Measurements from ENCODE around the gene GPC5. TPM values are rescaled to one million over a fixed set of nuclear protein-coding genes. Genes with fewer than 3 reads are reported as not detected.
A peak's percentile ranks its signal among the peaks of the same experiment; 100 is the strongest.
"Not testable (repeated sequence)": the region's sequence is repeated elsewhere in the genome, so short reads cannot be mapped to it uniquely, and the experiment has no call there.

GPC5 gene
- total and polyA plus RNA-seq, 3 donors from 2014 or later, result 11.5 to 81.8 (median 52.1) TPM

DNA sequence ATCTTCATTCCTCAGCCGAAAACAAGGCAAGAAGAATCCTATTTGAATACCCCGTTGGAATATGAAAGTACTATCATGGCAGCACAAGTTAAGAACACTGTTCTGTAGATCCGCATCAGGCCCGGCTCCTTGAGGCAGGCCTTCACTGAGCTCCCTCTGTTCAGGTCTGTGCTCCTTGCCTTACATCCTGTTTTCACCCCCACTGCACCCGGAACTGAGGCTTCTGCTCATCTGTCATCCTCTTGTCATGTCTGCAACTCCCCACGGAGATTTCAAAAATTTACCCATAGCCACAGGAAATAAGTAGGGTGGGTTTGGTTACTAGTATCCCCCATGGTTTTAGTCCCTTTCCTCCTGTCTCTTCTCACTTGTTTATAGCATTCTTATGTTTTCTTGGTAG is 861.9 kb downstream of the GPC5 start:
- Histone ChIP-seq H3K36me3 (ENCODE audit: low read depth, missing control alignments) (no peaks in the 10 kb centered on the region), H3K27ac (no peak overlapping the region), H3K4me3 (no peak overlapping the region), H3K9me3 (no peaks in the 10 kb centered on the region), H3K4me1 (peaks cover 2% of the 10 kb centered on the region), H3K27me3 (no peaks in the 10 kb centered on the region)
- intact Hi-C loops (cut with DNase I; ENCODE audit: low total_unique reads), result no loop called here
- 68 to 77% methylated on average over 6 of the region's 6 CpGs for WGBS, 2 donors
- DNase-seq, result peak; percentile 16
- TF ChIP-seq POLR2A (IDR thresholded peaks at IDR 0.05), result no peak
- TF ChIP-seq, protein P1, sequence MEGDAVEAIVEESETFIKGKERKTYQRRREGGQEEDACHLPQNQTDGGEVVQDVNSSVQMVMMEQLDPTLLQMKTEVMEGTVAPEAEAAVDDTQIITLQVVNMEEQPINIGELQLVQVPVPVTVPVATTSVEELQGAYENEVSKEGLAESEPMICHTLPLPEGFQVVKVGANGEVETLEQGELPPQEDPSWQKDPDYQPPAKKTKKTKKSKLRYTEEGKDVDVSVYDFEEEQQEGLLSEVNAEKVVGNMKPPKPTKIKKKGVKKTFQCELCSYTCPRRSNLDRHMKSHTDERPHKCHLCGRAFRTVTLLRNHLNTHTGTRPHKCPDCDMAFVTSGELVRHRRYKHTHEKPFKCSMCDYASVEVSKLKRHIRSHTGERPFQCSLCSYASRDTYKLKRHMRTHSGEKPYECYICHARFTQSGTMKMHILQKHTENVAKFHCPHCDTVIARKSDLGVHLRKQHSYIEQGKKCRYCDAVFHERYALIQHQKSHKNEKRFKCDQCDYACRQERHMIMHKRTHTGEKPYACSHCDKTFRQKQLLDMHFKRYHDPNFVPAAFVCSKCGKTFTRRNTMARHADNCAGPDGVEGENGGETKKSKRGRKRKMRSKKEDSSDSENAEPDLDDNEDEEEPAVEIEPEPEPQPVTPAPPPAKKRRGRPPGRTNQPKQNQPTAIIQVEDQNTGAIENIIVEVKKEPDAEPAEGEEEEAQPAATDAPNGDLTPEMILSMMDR (IDR thresholded peaks at IDR 0.05), result no peak

DNA sequence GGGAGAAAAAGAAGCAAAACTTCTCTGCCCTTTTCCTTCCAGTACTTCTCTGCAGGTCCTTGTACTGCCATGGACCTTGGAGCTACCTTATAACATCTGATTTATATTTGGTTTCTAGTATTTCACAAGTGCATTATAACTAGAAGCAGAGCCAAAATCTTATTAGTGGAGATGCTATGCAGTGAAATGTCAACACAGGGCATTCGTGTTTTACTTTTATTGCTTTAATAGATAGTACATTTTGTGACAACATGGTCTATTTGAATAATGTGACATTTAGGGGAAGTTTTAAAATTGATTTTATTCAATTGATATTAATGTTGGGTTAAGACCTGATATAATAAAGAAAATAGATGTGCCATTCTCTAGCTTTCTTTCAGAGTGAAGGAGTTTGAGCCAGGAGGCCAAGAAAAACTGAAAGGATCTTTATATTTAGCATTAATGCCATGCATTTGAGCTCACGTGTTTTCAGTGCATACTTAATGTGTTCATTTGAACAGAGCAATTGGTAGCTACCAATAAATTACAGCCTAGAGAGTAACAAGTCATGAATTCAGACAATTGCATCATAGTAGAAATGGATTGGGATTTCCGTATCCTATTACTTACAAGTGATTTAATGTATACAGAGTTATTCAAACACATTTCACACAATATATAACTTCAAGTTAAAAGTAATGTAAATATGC is 863.8 kb downstream of the GPC5 start:
- peaks cover 5% of the 10 kb centered on the region for H3K4me1 ChIP-seq
- no peak for TF ChIP-seq POLR2A (IDR thresholded peaks at IDR 0.05)
- TF ChIP-seq, protein P1 (IDR thresholded peaks at IDR 0.05), result no peak
- no peaks in the 10 kb centered on the region for H3K36me3 ChIP-seq (ENCODE audit: low read depth, missing control alignments)
- 60 to 76% methylated on average over 3 of the region's 3 CpGs for WGBS, 2 donors
- intact Hi-C loops (cut with DNase I; ENCODE audit: low total_unique reads), result no loop called here
- DNase-seq, result no peak
- no peaks in the 10 kb centered on the region for H3K27me3 ChIP-seq
- H3K9me3 ChIP-seq, result no peaks in the 10 kb centered on the region
- no peak overlapping the region for H3K4me3 ChIP-seq
- no peak overlapping the region for H3K27ac ChIP-seq

DNA sequence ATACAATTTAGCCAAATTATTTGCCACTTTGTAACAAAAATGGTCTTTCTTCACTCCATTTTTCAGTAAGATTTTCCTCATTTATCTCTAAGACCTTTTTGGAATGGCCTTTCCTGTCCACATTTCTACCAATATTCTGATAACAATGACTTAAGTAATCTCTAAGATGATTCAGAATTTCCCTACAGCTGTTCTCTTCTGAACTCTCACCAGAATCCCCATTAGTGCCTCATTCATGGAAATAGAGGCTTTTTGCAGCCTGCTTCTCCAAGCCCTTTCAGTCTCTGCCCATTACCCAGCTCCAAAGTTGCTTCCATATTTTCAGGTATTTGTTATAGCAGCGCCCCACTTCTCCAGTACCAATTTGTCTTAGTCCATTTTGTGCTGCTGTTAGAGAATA is 867.0 kb downstream of the GPC5 start:
- Histone ChIP-seq H3K9me3 (no peaks in the 10 kb centered on the region), H3K36me3 (ENCODE audit: low read depth, missing control alignments) (no peaks in the 10 kb centered on the region), H3K27me3 (no peaks in the 10 kb centered on the region), H3K27ac (no peak overlapping the region), H3K4me1 (peaks cover 5% of the 10 kb centered on the region), H3K4me3 (no peak overlapping the region)
- DNase-seq, result no peak
- 93 to 97% methylated on average over 1 of the region's 1 CpG for WGBS, 2 donors
- TF ChIP-seq POLR2A (IDR thresholded peaks at IDR 0.05), result no peak
- TF ChIP-seq, protein P1 (IDR thresholded peaks at IDR 0.05), result no peak
- intact Hi-C loops (cut with DNase I; ENCODE audit: low total_unique reads), result no loop called here

DNA sequence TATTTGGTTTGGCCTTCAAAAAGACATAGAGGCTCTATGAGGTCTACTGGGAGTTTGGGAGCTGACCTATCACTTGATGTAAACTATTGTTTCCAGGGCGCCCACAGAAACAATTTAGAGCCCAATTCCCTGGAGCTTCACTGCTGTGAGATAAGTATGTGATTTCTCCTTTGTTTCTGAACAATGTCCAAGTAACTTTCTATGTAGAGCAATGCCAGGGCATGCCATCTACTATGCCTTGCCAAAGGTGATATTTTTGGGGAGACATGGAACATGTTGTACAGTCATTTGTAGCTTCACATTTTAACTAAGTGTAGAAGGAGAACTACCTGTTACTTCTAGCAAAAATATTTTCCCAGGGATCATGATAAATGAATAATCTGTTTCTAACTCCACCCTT is 872.6 kb downstream of the GPC5 start:
- WGBS, 2 donors, result 57 to 89% methylated on average over 1 of the region's 1 CpG
- Histone ChIP-seq H3K9me3 (no peaks in the 10 kb centered on the region), H3K27ac (no peak overlapping the region), H3K4me1 (no peaks in the 10 kb centered on the region), H3K27me3 (no peaks in the 10 kb centered on the region), H3K4me3 (no peak overlapping the region), H3K36me3 (ENCODE audit: low read depth, missing control alignments) (no peaks in the 10 kb centered on the region)
- intact Hi-C loops (cut with DNase I; ENCODE audit: low total_unique reads), result no loop called here
- TF ChIP-seq, protein P1 (IDR thresholded peaks at IDR 0.05), result no peak
- no peak for TF ChIP-seq POLR2A (IDR thresholded peaks at IDR 0.05)
- DNase-seq, result no peak

DNA sequence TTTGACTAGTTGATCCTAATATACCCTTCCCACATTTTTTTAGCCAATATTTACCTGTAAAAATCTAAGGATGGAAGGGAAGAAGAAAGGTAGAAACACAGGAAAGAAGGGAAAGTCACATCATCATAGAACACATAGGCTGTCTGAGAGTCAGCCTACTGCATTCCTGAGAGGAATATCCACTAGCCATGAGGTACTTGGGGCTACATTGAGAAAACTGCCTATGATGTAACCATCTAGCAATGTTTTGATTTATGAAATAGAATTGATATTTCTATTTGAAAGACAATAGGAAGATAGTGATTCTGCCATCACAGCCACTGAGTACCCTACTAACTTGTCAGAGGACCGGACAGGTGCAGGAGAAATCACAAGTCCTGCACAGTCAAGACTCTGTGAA is 873.8 kb downstream of the GPC5 start:
- Histone ChIP-seq H3K27me3 (no peaks in the 10 kb centered on the region), H3K36me3 (ENCODE audit: low read depth, missing control alignments) (no peaks in the 10 kb centered on the region), H3K4me3 (no peak overlapping the region), H3K27ac (no peak overlapping the region), H3K9me3 (no peaks in the 10 kb centered on the region), H3K4me1 (no peaks in the 10 kb centered on the region)
- TF ChIP-seq, protein P1 (IDR thresholded peaks at IDR 0.05), result no peak
- TF ChIP-seq POLR2A (IDR thresholded peaks at IDR 0.05), result no peak
- WGBS, 2 donors, result 95% methylated on average over 1 of the region's 1 CpG
- DNase-seq, result no peak
- intact Hi-C loops (cut with DNase I; ENCODE audit: low total_unique reads), result no loop called here

DNA sequence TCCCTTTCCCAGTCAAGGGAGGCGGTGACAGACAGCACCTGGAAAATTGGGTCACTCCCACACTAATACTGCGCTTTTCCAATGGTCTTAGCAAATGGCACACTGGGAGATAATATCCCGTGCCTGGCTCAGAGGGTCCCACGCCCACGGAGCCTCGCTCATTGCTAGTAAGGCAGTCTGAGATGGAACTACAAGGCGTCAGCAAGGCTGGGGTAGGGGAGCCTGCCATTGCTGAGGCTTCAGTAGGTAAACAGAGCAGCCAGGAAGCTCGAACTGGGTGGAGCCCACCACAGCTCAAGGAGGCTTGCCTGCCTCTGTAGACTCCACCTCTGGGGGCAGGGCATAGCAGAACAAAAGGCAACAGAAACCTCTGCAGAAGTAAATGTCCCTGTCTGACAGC is 882.6 kb downstream of the GPC5 start:
- H3K36me3 ChIP-seq (ENCODE audit: low read depth, missing control alignments); H3K27ac ChIP-seq; DNase-seq; H3K27me3 ChIP-seq; H3K9me3 ChIP-seq; H3K4me3 ChIP-seq; intact Hi-C loops (cut with DNase I; ENCODE audit: low total_unique reads); H3K4me1 ChIP-seq: not testable (repeated sequence)
- 75% methylated on average over 3 to 8 of the region's 8 CpGs for WGBS, 2 donors

DNA sequence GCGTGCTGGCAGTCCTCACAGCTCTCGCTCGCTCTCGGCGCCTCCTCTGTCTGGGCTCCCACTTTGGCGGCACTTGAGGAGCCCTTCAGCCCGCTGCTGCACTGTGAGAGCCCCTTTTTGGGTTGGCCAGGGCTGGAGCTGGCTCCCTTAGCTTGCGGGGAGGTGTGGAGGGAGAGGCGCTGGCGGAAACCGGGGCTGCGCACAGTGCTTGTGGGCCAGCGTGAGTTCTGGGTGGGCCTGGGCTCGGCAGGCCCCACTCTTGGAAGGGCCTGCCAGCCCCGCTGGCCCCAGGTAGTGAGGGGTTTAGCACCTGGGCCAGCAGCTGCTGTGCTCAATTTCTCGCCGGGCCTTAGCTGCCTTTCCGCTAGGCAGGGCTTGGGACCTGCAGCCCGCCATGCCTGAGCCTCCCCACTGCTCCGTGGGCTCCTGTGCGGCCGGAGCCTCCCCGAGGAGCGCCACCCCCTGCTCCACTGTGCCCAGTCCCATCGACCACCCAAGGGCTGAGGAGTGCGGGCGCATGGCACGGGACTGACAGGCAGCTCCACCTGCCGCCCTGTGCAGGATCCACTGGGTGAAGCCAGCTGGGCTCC is 892.4 kb downstream of the GPC5 start:
- H3K4me3 ChIP-seq; DNase-seq; H3K27me3 ChIP-seq; intact Hi-C loops (cut with DNase I; ENCODE audit: low total_unique reads); H3K4me1 ChIP-seq; H3K36me3 ChIP-seq (ENCODE audit: low read depth, missing control alignments); H3K9me3 ChIP-seq; H3K27ac ChIP-seq: not testable (repeated sequence)
- 62 to 93% methylated on average over 7 to 23 of the region's 29 CpGs for WGBS, 2 donors

All from testis (tissue), 3 donors.